Midbrain (tissue), 1 donor: ENCODE measurements around the gene FASTK.

ENCODE experiments used
- DNase-seq: peaks from one replicate; lab custom pipeline; 2025; lab: John Stamatoyannopoulos, UW

Gene FASTK

DNA sequence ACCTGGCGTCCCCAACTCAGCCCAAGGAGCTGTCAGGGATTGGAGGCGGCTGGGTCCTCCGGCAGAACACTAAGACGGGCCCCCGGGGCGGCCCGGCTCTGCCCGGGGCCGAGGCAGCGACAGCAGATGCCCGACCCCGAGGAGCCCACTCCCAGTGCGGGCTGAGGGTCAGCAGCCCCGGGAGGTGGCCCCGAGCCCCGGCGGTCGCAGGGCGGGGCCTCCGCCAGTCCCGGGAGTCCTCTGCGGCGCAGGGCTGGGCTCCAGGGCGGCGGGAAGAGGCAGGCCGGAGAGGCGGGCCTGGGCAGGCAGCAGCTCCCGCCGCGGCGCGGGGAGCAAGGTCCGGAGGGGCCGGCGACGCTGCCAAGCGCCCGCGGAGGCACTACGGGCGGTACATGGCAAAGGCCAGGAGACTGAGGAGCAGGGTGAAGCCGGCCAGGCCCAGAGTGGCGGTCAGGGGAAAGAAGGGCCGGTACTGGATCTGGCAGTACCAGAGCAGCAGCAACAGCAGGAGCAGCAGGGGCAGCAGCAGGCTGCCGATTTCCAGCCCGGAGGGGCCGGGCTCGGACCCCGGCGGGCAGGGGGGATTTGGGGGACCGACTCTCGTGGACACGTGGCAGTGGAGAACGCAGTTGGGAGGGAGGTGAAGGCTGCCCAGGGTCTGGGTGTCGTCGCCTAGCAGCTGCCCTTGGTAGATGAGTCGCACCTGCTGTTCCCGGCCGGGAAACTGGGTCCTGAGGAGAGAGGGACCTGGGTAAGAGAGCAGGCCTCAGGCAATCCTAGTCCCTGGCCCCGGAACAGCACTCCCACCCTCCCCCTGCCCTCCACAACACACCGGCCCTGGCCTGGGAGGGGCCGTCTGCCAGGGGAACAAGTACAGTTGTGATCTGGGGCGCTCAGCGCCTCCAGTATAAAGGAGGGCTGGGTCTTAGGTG is 827 bp upstream of the FASTK start:
- no peak for DNase-seq

DNA sequence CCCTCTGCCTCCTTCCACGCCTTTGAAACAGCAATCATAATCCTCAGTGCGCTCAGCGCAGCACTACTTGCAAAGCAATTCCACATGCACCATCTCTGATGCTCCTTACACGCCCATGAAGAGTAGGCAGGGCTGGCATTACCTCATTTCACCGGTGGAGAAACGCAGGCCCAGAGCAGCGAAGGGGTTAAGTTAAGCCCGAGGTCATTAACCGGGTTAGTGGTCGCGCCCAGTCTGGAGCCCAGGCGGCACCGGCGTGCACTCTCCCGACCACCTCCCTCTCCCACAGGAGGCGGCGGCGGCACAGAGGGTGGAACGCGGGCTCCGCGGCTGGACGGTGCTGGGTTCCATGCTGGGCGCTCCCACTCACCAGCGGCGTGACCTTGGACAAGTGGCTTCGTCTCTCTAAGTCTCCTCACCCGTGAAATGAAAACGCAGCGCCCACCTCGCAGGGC is 515 bp downstream of the FASTK start:
- no peak for DNase-seq

DNA sequence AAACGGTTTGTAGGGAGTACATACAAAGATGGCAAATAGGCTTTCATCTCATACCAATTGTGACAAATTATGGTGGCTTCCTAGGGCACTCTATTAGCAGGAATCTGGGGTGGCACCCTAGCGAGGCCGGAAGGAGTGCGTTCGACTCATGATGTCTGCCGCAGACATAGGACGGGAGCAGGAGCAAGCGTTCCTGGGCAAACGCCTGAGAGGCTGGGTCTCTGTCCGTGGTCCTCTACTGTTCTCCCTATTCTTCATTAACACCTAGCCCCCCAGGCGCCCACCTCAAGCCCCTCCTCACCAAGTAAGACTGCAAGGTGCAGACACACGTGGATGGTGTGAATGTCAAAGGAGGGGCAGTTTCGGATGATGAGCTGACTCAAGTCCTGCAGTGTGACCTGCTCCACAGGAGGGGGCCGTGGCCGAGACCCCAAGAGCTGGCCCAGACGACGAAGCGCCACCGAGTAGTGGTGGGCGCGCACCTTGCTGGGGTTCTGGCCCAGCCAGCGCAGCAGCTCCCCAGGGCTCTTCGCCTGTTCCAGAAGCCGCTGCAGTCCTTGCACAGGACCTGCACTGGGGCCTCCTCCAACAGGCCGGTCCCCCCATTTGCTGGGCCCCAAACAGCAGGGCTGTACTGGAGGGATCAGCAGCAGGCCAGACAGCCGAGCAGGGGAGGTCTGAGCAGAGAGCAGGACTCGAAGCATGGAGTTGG is 1.3 kb downstream of the FASTK start:
- DNase-seq: no peak

GRCh38 chr7:151078233-151079040 is 2.2 kb downstream of the FASTK start:
- no peak for DNase-seq

DNA sequence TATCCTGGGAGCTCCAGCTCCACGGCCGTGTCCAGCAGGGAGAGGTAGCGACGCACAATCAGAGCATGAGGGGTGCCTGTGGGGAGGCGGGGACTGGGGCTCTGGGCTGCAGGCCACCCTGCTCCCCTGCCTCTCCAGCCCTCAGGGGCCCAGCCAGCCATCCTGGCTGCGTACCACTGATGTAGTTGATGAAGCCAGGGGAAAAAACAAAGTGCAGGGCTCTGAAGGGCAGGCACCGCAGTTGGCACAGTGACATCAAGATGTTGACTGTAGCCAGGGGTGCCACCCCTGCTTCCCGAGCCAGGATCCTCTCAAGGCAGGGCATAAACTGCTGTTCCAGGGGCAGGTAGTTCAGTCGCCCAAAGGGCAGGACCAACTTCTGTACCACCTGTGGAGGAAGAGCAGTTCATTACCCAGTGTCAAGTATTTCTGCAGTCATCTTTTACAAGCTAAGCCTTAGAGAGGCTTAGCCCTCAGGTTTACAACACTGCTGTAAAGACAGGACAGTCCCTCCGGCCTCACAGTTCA is 2.8 kb downstream of the FASTK start:
- no peak for DNase-seq

DNA sequence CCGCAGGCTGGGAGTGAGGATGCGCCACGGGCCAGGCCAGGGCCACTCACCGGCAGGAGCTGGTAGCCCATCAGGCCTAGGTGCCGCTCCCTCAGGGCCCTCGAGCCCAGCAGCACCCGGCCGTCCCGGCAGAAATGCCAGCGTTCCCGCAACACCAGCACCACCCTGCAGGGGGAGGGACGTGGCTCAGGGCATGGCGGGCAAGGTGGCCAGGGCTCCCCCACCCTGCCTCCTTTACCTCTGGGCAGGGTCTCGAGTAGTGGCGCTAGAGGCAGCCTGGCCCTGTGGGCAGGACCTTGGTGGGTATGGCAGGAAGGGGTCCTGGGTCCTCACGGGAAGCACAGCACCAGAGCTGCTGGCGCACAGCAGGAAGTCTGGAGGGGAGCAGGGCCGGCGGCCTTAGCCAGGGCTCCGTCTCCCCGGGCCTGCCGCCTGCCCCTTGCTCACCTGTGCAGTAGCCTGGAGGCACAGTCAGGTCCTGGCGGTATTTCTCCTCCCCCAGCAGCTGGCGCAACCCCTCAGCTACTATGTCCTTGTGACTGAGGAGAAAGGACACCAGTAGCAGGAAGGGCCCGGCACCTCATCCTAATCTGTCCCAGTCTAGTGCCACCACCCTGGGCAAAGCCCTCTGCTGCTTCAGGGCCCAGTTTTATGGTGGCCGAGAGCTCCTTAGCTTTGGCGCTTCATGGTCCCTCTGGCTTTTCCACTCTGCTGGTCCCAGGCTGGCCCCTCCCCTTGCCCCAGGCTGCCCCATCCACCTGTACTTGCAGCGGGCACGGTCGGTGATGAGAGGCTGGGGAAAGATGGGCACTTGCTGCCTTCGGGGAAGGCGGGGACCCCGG is 3.5 kb downstream of the FASTK start:
- DNase-seq: no peak

DNA sequence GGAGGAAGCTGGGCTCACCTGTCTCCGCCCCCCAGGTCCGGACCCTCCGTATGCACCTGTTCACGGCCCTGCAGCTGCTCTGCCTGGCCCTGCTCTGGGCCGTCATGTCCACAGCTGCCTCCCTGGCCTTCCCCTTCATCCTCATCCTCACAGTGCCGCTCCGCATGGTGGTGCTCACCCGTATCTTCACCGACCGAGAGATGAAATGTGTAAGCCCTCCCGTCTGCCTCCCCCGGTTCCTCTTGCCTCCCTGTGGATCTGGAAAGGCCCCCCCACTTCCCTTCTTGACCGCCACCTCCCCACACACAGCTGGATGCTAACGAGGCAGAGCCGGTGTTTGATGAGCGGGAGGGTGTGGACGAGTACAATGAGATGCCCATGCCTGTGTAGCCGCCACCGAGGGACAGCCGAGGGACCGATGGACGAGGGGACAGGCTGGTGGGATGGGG is 4.6 kb downstream of the FASTK start:
- DNase-seq: no peak

GRCh38 chr7:151075662-151075971 is 5.0 kb downstream of the FASTK start:
- no peak for DNase-seq

GRCh38 chr7:151074817-151075661 is 5.6 kb downstream of the FASTK start:
- no peak for DNase-seq

DNA sequence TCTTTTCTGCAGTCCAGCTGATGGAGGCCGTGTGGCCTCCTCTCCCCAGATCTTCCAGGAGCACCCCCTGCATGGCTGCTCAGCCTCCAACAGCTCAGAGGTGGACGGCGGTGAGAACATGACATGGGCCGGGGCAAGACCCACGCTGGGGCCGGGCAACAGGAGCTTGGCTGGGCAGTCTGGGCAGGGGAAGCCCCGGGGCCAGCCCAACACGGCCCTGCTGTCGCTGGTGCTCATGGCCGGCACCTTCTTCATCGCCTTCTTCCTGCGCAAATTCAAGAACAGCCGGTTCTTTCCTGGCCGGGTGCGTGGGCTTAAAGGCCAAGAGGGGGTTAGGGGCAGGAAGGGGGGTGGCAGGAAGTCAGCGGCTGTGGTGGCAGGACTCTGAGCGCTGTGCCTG is 6.6 kb downstream of the FASTK start:
- DNase-seq: no peak

GRCh38 chr7:151071032-151071866 is 9.4 kb downstream of the FASTK start:
- DNase-seq: no peak

DNA sequence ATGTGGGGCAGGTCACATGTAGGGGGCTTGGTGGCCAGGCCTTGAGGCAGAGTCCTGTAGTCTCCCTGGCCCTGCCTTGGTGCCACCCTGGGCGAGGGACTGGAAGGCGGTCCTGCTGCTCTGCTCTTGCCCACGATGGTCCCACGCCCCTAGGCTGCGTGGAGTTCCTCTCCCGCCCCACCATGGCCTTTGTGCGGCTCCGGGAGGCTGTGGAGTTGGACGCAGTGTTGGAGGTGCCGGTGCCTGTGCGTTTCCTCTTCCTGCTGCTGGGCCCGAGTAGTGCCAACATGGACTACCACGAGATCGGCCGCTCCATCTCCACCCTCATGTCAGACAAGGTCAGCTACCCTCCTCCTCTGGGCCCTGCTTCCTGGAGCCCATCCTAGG is 10.0 kb downstream of the FASTK start:
- no peak for DNase-seq

GRCh38 chr7:151069841-151070573 is 10.6 kb downstream of the FASTK start:
- DNase-seq: no peak

GRCh38 chr7:151068069-151068773 is 12.4 kb downstream of the FASTK start:
- no peak for DNase-seq

GRCh38 chr7:151066273-151066974 is 14.2 kb downstream of the FASTK start:
- no peak for DNase-seq

DNA sequence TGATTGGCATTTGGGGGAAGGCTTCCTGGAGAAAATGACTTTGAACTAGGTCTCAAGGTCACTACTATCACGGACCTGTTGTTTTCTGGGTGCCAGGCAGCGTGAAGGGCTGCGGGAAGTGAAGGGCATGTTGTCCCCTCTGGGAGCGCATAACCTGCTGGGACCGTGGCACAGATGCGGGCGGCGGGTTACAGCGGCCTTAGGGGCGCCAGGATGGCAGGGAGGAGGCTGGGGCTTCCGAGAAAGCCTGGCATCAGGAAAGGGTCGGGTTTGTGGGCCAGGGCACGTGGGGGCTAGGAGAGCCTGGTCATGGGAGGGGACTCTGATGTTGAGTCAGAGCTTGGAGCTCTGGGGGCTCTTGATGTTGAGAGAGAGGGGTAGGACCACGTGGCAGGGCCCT is 15.1 kb downstream of the FASTK start:
- no peak for DNase-seq

GRCh38 chr7:151064993-151065392 is 15.6 kb downstream of the FASTK start:
- DNase-seq: no peak
